H9 (cell line): ENCODE results near the gene TSPAN3. TPM values are rescaled to one million over a fixed set of nuclear protein-coding genes. Genes with fewer than 3 reads are reported as not detected.

ENCODE experiments used
- DNase-seq: peaks from one replicate; pipeline ENCODE4 v3.0.0-alpha.2; 2017
- H2AFZ ChIP-seq: one replicate; pipeline ENCODE4 v1.6.1; 2013; ENCODE audit warnings: mild to moderate bottlenecking, low read length, control low read depth, moderate library complexity
- H2AK5ac ChIP-seq: 2 replicates; pipeline ENCODE4 v1.6.1; 2013; ENCODE audit warnings: low read length, control low read depth, mixed read lengths; ENCODE audit not compliant: insufficient read length
- H2BK120ac ChIP-seq: one replicate; pipeline ENCODE4 v1.6.1; 2013; ENCODE audit warnings: low read depth, mild to moderate bottlenecking, low read length, control low read depth, inconsistent platforms; ENCODE audit not compliant: poor library complexity, severe bottlenecking
- H2BK12ac ChIP-seq: 2 replicates; pipeline ENCODE4 v1.6.1; 2013; ENCODE audit warnings: low read length, control low read depth, mixed read lengths, low read depth; ENCODE audit not compliant: insufficient read length
- H2BK15ac ChIP-seq: 2 replicates; pipeline ENCODE4 v1.6.1; 2013; ENCODE audit warnings: low read depth, low read length, control low read depth
- H2BK20ac ChIP-seq: one replicate; pipeline ENCODE4 v1.6.1; 2013; ENCODE audit warnings: low read depth, mild to moderate bottlenecking, low read length, control low read depth, inconsistent platforms; ENCODE audit not compliant: poor library complexity, severe bottlenecking
- H2BK5ac ChIP-seq: 2 replicates; pipeline ENCODE4 v1.6.1; 2013; ENCODE audit warnings: low read length, control low read depth, mixed read lengths; ENCODE audit not compliant: insufficient read length
- H3K14ac ChIP-seq: 2 replicates; pipeline ENCODE4 v1.6.1; 2013; ENCODE audit warnings: low read length, control low read depth; ENCODE audit not compliant: insufficient read depth
- H3K18ac ChIP-seq: 2 replicates; pipeline ENCODE4 v1.6.1; 2013; ENCODE audit warnings: low read depth, mild to moderate bottlenecking, mixed read lengths, low read length, control low read depth; ENCODE audit not compliant: insufficient read length
- H3K23ac ChIP-seq: 2 replicates; pipeline ENCODE4 v1.6.1; 2013; ENCODE audit warnings: low read length, control low read depth, mixed read lengths, low read depth; ENCODE audit not compliant: insufficient read length
- H3K23me2 ChIP-seq: 2 replicates; pipeline ENCODE4 v1.6.1; 2013; ENCODE audit warnings: low read depth, mild to moderate bottlenecking, mixed read lengths, low read length, control low read depth; ENCODE audit not compliant: insufficient read length, poor library complexity, severe bottlenecking
- H3K27ac ChIP-seq: 2 replicates; pipeline ENCODE4 v1.5.1; 2013; ENCODE audit warnings: low read length, control low read depth, mixed read lengths, low read depth; ENCODE audit not compliant: insufficient read length
- H3K27me3 ChIP-seq: 2 replicates; pipeline ENCODE4 v1.6.1; 2013; ENCODE audit warnings: low read length, control low read depth, inconsistent platforms; ENCODE audit not compliant: insufficient read depth
- H3K4ac ChIP-seq: 2 replicates; pipeline ENCODE4 v1.6.1; 2013; ENCODE audit warnings: low read depth, mild to moderate bottlenecking, control low read depth, inconsistent platforms, low read length, moderate library complexity
- H3K4me1 ChIP-seq: 2 replicates; pipeline ENCODE4 v1.6.1; 2013; ENCODE audit warnings: low read length, control low read depth, inconsistent platforms; ENCODE audit not compliant: insufficient read depth
- H3K4me2 ChIP-seq: 2 replicates; pipeline ENCODE4 v1.6.1; 2013; ENCODE audit warnings: low read length, control low read depth, mixed read lengths; ENCODE audit not compliant: insufficient read length, insufficient read depth
- H3K56ac ChIP-seq: 2 replicates; pipeline ENCODE4 v1.6.1; 2013; ENCODE audit warnings: low read depth, mild to moderate bottlenecking, mixed read lengths, low read length, control low read depth; ENCODE audit not compliant: insufficient read length
- H3K79me1 ChIP-seq: 2 replicates; pipeline ENCODE4 v1.6.1; 2013; ENCODE audit warnings: low read depth, mild to moderate bottlenecking, moderate library complexity, low read length, control low read depth, inconsistent platforms; ENCODE audit not compliant: insufficient read depth, poor library complexity, severe bottlenecking
- H3K79me2 ChIP-seq: 2 replicates; pipeline ENCODE4 v1.6.1; 2013; ENCODE audit warnings: low read length, control low read depth, inconsistent platforms; ENCODE audit not compliant: insufficient read depth
- H3K9ac ChIP-seq: 2 replicates; pipeline ENCODE4 v1.6.1; 2013; ENCODE audit warnings: low read length, control low read depth, mixed read lengths; ENCODE audit not compliant: insufficient read length; ENCODE audit errors: extremely low read depth
- H3K9me3 ChIP-seq: one replicate; pipeline ENCODE4 v1.6.1; 2013; ENCODE audit warnings: low read depth, low read length, inconsistent platforms; ENCODE audit not compliant: control insufficient read depth
- H3T11ph ChIP-seq: one replicate; pipeline ENCODE4 v1.6.1; 2013; ENCODE audit warnings: mild to moderate bottlenecking, low read length, control low read depth, inconsistent platforms
- H4K20me1 ChIP-seq: one replicate; pipeline ENCODE4 v1.6.1; 2013; ENCODE audit not compliant: control insufficient read depth, insufficient read length, insufficient read depth
- H4K5ac ChIP-seq: 2 replicates; pipeline ENCODE4 v1.6.1; 2013; ENCODE audit warnings: low read depth, mild to moderate bottlenecking, mixed read lengths, low read length, control low read depth; ENCODE audit not compliant: insufficient read length
- H4K8ac ChIP-seq: replicated peaks from 2 replicates; pipeline ENCODE4 v1.6.1; 2013; ENCODE audit warnings: low read length, control low read depth, mixed read lengths, low read depth; ENCODE audit not compliant: insufficient read length
- H4K91ac ChIP-seq: 2 replicates; pipeline ENCODE4 v1.6.1; 2013; ENCODE audit warnings: low read depth, mild to moderate bottlenecking, moderate library complexity, mixed read lengths, low read length, control low read depth; ENCODE audit not compliant: insufficient read length
- H3K27ac Mint-ChIP-seq, 3 experiments: 2 replicates in 2 of 3; 3 replicates in 1 of 3; pipeline ENCODE4 v1.8.0; 2020 to 2021; ENCODE audit warnings: mixed read lengths in 3 of 3, mild to moderate bottlenecking in 1 of 3, moderate library complexity in 1 of 3
- H3K27me3 Mint-ChIP-seq: 2 replicates; pipeline ENCODE4 v1.8.0; 2021; ENCODE audit warnings: low read depth, mild to moderate bottlenecking, moderate library complexity, mixed read lengths
- H3K36me3 Mint-ChIP-seq, 3 experiments: 2 replicates in 2 of 3; 3 replicates in 1 of 3; pipeline ENCODE4 v1.8.0; 2020 to 2021; ENCODE audit warnings: low read depth in 3 of 3, mixed read lengths in 3 of 3; ENCODE audit not compliant: insufficient read depth in 1 of 3
- H3K4me1 Mint-ChIP-seq, 2 experiments: 2 replicates each; pipeline ENCODE4 v1.8.0; 2020; ENCODE audit warnings: mixed read lengths in 2 of 2
- H3K4me3 Mint-ChIP-seq, 2 experiments: 2 replicates in 1 of 2; 3 replicates in 1 of 2; pipeline ENCODE4 v1.8.0; 2020 to 2021; ENCODE audit warnings: mild to moderate bottlenecking in 2 of 2, mixed read lengths in 2 of 2, moderate library complexity in 1 of 2
- H3K9me3 Mint-ChIP-seq, 2 experiments: 2 replicates in 1 of 2; 3 replicates in 1 of 2; pipeline ENCODE4 v1.8.0; 2020; ENCODE audit warnings: mild to moderate bottlenecking in 2 of 2, mixed read lengths in 2 of 2, moderate library complexity in 1 of 2
- WGBS: extraction: QIAGEN DNeasy Blood & Tissue Kit; methylation state at CpG from one replicate; pipeline ENCODE4 v1.1.7; 2013; ENCODE audit warnings: missing lambda C conversion rate, low lambda C conversion rate, mixed read lengths; ENCODE audit not compliant: insufficient read length; ENCODE audit errors: extremely low coverage; 5-methylcytosine and 5-hydroxymethylcytosine counted together
- total RNA-seq: library from RNA; stranded (reverse); gene quantifications from 2 replicates; pipeline ENCODE4 v1.2.1, GENCODE V29; 2021
- TF ChIP-seq, protein P1 (sequence below): fragments of 200-600 bp; sonication (generic); conservative IDR thresholded peaks from 3 replicates; pipeline ENCODE4 v1.8.0; 2021; ENCODE audit warnings: antibody characterized with exemption, mild to moderate bottlenecking

Gene TSPAN3
- total RNA-seq, 1 experiment from 2014 or later = 117 TPM

DNA sequence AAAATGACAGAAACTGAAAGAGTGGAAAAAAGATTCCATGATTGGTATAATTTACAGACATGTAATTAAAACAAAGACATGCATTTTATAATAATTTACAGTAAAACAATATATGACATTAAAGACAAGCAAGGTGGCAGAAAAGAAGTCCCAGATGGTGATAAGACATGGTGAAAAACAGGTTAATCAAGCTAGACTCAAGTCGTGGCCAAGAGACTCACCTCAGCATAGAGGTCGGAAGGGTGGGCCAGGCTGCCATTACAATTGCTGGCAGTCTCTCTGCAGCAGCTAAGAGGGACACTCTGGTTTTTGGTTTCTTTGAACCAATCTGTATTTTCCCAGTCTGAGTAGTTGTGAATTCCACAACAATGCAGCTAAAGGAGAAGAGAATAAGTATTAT is 18.4 kb downstream of the TSPAN3 start:
- H4K5ac ChIP-seq = no peak overlapping the region
- H2BK12ac ChIP-seq = no peak overlapping the region
- H3K27me3 ChIP-seq = no peaks in the 10 kb centered on the region
- H3K4ac ChIP-seq = no peak overlapping the region
- H3K4me1 Mint-ChIP-seq = peaks cover 18 to 25% of the 10 kb centered on the region in 2 experiments
- no peak overlapping the region for H3K18ac ChIP-seq
- H3K27ac ChIP-seq = no peak overlapping the region
- no peak overlapping the region for H4K91ac ChIP-seq
- TF ChIP-seq, protein P1, sequence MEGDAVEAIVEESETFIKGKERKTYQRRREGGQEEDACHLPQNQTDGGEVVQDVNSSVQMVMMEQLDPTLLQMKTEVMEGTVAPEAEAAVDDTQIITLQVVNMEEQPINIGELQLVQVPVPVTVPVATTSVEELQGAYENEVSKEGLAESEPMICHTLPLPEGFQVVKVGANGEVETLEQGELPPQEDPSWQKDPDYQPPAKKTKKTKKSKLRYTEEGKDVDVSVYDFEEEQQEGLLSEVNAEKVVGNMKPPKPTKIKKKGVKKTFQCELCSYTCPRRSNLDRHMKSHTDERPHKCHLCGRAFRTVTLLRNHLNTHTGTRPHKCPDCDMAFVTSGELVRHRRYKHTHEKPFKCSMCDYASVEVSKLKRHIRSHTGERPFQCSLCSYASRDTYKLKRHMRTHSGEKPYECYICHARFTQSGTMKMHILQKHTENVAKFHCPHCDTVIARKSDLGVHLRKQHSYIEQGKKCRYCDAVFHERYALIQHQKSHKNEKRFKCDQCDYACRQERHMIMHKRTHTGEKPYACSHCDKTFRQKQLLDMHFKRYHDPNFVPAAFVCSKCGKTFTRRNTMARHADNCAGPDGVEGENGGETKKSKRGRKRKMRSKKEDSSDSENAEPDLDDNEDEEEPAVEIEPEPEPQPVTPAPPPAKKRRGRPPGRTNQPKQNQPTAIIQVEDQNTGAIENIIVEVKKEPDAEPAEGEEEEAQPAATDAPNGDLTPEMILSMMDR = no peak
- H3K9me3 Mint-ChIP-seq = no peaks in the 10 kb centered on the region
- H3K27me3 Mint-ChIP-seq = no peaks in the 10 kb centered on the region
- H3K27ac Mint-ChIP-seq = peak overlapping the region in 1 of 3 experiments; percentile 17; a peak in 1 of 7 replicates
- no peak overlapping the region for H3K9ac ChIP-seq
- no peaks in the 10 kb centered on the region for H4K20me1 ChIP-seq
- H3K23me2 ChIP-seq = no peaks in the 10 kb centered on the region
- no peak overlapping the region for H4K8ac ChIP-seq
- H2AFZ ChIP-seq = no peak overlapping the region
- no peak overlapping the region for H3K23ac ChIP-seq
- no peak overlapping the region for H3T11ph ChIP-seq
- H2AK5ac ChIP-seq = no peak overlapping the region
- H2BK15ac ChIP-seq = no peak overlapping the region
- H3K4me2 ChIP-seq = no peak overlapping the region
- no peak overlapping the region for H2BK20ac ChIP-seq
- H2BK120ac ChIP-seq = no peak overlapping the region
- H3K79me1 ChIP-seq = peaks cover 3% of the 10 kb centered on the region
- peaks cover 0 to 33% (median 33%) of the 10 kb centered on the region in 3 experiments; a peak in 6 of 7 replicates for H3K36me3 Mint-ChIP-seq
- no peak overlapping the region for H3K56ac ChIP-seq
- H3K79me2 ChIP-seq = 0 out of 2 replicates have a peak, but pooled peaks cover 3% of the 10 kb centered on the region
- H2BK5ac ChIP-seq = no peak overlapping the region
- H3K4me3 Mint-ChIP-seq = no peak overlapping the region
- no peak for DNase-seq
- H3K9me3 ChIP-seq = no peaks in the 10 kb centered on the region
- peaks cover 2% of the 10 kb centered on the region; the same call in 1 of the 2 replicates for H3K4me1 ChIP-seq
- no CpG with 5 or more reads among the region's 2 CpGs for WGBS
- no peak overlapping the region for H3K14ac ChIP-seq
